GM18519 (cell line): ENCODE data around the gene VIPR1.
"Not testable (repeated sequence)": the region's sequence is repeated elsewhere in the genome, so short reads cannot be mapped to it uniquely, and the experiment has no call there.

Experiments
- ATAC-seq: cut with Tn5 transposase; IDR thresholded peaks from one replicate; pipeline ENCODE4 v1.9.1; 2021; ENCODE audit warnings: mild to moderate bottlenecking, moderate library complexity; ENCODE audit not compliant: unreplicated experiment, low FRiP score

Gene VIPR1

DNA sequence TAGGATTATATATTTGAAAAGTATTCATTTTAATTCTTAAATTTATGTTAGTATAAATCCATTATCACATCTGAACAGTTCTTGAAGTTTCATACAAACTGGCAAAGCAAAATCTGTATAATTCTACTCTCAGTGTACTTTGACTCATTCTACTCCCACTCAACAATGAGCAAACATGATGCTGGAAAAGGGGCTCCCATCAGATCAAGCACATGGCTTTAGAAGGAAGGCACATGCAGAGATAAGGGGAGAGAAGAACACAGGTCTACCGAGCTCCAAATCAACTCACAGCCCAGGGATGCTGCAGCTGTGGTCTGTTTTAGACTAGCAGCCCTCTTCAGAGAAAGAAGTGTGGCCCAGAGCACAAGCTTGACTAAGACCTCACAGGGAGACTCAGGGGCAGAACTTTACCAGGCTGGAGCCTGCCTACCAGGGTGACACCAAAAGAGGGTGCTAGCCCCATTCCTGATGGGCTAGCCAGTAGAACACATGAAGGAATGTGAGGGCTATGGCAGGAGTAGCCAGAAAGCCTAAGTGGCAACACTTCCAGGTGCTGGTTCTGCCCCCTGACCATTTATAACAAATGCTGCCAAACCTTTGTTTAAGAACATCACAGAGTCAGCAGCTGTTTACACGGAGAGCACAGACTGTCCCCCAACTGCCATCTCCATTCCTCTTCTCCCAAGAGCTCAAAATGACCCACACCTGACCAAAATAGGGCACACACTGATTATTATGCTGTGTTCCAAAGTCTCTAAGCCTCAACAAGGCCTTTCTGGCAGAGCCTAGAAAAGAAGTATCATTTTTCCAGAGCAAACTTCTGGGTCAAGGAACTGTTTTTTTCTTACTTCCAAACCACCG is 59.8 kb downstream of the VIPR1 start:
- no peak for ATAC-seq

DNA sequence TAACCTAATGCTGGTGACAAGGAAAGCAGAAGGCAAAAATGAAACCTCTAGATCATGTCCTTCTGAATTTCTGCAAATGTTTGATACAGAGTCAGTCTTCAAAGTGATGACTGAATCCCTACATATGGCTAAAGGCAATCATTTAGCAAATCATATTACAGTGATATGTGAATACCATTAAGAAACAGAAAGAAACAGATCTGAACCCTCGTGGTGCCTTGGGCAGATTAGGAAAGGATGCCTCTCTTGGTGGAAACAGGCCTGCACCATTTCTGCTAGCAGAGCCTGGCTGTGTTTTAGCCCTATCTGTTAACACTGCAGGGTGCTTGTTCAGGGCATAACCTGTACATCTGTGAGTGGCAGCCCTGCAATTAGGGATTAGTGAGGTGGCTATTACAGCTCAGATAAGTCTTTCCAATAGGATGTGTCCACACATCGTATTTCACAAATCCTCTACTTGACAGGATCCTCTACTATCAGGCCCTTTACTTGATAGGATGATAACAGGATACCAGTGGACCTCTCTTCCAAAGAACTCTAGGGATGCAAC is 67.2 kb downstream of the VIPR1 start:
- ATAC-seq, result no peak

DNA sequence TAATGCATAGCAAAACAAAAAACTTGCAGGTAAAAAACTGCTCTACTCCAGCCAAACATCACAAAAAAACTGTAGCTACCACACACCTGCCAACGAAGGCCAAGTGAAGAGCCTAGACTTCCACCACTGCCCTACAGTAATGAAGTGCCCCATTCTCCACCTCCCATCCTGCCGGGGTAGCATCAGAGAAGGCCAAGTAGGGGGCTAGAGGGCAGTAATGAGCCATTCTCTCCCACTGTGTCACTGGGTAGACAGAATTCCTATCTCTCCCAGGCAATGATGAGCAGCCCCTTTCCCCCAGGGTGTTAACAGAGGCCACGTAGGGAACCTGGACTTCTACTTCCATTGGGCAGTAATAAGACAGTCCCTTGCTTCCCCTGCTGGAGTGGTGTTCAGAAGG is 69.8 kb downstream of the VIPR1 start:
- ATAC-seq, result no peak

- ATAC-seq, result no peak
Measured at GRCh38 chr3:42575137-42575741, 72.8 kb downstream of the VIPR1 start.

GRCh38 chr3:42578054-42578453 is 75.6 kb downstream of the VIPR1 start:
- no peak for ATAC-seq

DNA sequence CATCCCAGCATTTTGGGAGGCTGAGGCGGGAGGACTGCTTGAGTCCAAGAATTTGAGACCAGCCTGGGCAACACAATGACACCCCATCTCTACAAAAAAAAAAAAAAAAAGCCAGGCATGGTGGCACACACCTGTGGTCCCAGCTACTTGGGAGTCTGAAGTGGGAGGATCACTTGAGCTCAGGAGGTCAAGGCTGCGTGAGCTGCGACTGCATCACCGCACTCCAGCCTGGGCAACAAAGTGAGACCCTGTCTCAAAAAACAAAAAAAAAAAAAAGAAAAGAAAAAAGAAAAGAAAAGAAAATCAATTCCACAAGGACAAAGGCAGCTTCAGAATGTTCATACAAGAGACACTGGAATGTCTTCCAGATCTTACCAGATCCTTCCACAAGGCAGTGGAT is 76.9 kb downstream of the VIPR1 start:
- not testable (repeated sequence) for ATAC-seq

DNA sequence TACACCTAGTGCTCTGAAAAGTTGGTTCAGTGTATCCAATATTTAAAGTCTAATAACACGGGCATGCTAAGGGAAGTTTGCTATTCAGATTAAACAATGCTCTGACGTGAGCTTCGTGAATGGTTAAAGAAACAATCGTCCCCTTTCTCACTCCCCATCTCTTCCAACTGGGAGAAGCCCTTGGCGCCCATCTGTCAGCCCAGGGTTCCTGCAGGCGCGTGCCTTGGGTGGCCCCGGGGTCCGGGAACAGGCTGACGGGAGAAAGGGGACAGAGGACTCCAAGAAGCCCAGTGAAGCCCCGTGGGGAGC is 78.9 kb downstream of the VIPR1 start:
- no peak for ATAC-seq

DNA sequence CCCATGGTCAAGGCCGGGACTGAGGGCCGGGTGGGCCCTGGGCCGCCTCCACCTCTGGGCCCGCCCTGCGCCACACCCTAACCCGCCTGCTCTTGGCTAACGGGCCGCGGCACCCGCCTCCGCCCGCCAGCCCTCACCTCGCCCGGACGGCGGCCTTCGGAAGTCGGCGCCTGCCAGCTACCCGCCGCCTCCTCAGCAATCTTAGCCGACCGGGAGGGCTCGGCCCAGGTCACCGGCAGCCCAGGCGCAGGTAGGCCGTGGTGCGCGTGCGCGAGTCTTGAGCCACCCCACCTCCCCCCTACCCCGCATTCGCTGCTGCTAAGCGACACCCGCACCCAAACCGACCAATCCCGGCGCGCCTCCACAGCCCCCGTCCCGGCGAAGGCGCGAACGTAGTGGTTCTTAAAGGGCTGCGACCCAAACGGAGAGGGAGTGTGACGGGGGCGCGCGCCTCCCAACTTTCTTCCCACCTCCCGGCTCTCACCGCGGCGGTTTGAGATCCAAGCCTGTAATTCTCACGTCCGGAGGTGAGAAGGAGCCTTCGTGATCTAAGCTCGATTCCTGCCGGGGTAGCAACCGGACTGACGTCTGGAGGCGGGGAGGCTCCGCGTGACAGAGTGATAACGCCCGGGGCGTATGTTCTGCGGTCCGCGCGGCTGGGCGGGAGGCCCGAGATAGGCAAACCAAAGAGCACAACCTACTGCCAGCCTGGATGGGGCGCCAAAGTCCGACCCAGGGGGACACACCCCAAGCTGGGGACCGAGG is 79.4 kb downstream of the VIPR1 start, which contains the start of gene SEC22C:
SEC22C (minus strand) TSS at position 259 of the 765 bp plus-strand sequence. CDS start 12,921 bp downstream, outside the sequence.
- ATAC-seq, result peak; percentile 55

DNA sequence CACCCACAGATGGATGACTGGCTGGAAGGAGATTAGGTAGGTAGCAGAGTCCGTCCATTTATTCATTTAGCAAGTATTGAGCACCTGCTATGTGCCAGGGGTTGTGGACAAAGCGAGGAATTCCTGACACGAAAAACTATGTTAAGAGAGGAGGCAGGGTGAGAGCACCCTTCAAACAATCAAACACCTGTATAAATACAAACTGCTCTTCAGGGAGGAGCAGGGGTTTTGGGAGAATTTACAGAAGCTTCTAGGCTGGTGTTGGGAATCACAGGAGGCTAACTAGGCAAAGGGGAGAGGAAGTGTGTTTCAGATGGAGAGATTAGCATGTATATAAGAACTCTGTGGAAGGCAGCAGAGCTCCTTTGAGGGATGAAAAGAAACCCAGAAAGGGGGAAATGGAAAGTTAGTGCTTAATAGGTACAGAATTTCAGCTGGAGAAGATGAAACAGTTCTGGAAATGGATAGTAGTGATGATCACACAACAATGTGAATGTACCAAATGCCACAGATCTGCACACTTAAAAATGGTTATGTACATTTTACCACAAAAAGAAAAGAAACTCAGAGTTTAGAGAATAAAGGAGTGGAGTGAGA is 80.1 kb downstream of the VIPR1 start:
- ATAC-seq, result no peak
